Measurements from ENCODE around the gene ZNF79.
"Not testable (repeated sequence)": the region's sequence is repeated elsewhere in the genome, so short reads cannot be mapped to it uniquely, and the experiment has no call there.

ZNF79 gene

DNA sequence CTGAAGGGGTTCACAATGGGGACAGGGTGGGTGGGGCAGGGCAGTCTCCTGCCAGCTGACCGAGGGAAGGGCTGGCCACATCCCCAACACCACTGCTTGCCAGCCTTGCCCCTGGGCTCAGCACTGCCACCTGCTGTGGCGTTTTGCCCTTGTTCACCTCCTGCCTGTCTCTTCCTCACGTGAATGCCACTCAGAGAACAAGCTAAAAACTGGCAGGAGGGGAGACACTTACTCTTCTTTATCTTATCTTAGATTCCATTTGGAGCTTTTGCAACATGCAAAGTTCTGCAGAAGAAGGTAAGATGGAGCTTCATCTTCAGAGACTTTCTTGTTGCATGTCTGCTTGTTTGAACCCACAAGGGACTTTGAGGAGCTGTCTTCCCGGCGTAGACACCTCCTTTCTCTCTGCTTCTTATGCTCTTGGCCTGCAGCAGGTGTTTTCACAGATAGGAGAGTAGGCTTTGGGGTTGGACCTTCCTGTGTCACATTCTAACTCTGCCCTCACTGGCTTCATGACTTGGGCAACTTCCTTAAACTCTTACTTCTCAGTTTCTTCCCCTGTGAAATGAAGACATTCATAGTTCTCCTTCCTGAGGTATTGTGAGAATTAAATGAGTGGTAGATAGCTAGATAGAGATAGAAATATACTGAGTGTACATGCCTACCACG is 31.3 kb downstream of the ZNF79 start:
- no peak for DNase-seq (ENCODE audit: low read depth)

DNA sequence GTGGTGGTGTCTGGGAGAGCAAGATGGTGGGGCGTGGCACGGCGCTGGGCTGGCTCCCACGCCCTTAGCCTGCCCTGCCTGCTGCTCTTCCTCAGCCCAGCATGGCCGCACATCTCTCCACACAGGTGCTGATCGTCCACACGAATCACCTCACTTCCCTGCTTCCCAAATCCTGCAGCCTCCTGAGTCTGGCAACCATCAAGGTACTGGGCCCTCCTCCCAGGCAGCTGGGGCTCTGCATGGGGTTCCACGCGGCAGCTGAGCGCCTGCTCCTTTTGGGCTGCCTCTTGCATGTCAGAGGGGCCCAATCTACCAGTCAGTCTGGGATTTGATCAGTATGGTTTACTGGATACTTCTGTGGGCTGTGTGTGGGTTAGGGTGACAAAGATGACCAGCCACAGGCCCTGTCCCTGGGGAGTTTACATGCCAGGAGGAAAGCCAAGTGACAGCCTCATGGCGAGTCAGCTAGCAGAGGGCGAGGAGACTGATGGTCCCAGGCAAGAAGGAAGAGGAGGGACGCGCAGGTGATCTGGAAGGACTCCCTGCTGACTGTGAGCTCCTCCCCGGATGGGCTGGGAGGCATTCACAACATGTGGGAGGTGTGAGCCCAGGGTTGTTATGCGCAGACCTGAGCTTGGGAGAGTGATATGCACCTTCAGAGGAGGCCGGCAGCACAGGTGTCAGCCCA is 33.2 kb downstream of the ZNF79 start:
- DNase-seq (ENCODE audit: low read depth) = no peak

DNA sequence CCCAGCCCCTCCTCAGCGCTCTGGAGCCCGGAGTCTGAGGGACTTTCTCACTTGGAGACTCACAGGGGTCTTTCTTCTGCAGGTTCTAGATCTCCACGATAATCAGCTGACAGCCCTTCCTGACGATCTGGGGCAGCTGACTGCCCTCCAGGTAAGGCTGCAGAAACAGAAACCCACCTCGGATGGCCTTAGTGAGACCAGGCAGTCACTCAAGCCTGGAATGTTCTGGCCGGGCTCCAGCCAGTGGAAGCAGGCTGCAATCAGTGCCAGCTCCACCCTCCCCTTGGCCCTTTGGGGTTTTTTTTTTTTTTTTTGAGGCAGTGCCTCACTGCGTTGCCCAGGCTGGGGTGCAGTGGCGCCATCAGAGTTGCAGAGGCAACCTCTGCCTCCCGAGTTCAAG is 34.7 kb downstream of the ZNF79 start:
- DNase-seq (ENCODE audit: low read depth) = no peak

DNA sequence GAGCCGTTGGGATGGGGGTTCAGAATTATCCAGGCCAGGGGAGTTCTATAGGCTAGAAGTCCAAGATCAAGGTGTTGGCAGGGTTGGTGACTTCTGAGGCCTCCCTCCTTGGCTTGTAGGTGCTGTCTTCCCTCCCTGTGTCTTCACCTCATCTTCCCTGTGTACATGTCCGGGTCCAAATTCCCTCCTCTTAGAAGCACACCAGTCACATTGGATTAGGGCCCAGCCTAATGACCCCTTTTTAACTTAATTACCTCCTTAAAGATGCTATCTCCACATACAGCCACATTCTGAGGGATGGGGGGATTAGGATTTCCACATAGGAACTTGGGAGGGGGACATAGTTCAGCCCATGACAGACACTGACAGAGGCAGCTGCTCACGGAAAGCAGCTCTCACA is 39.2 kb downstream of the ZNF79 start:
- DNase-seq (ENCODE audit: low read depth) = no peak

DNA sequence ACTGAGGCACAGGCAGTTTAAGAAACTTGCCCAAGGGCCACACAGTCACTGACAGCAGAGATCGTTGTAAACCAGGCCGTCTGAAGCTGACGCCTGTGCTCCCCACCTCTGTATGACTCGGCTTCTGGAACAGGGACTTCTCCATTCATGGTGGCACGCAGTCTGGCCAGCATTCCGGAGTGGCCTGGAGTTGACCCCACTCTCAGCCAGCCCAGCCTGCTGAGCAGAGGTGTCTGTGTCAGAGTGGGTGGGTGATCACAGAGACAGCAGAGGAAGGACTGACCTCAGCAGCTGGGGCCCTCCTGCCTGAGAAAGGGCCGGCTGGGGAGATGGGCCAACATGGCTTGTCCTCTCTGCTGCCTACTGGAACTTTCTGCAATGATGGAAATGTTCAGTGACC is 39.7 kb downstream of the ZNF79 start:
- no peak for DNase-seq (ENCODE audit: low read depth)

DNA sequence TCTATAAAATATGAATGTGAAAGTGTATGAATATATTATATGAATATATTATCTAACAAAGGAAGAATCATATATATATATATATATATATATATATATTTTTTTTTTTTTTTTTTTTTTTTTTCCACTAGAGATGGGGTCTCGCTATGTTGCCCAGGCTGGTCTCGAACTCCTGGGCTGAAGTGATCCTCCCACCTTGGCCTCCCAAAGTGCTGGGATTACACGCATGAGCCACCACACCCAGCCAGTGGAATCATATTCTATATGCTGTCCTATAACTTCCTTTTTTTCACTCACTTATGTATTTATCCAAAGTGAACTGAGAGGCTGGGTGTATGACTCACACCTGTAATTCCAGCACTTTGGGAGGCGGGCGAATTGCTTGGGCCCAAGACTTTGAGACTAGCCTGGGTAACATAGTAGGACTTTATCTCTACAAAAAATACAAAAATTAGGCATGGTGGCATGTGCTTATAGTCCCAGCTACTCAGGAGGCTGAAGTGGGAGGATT is 42.3 kb downstream of the ZNF79 start:
- DNase-seq (ENCODE audit: low read depth) = not testable (repeated sequence)

DNA sequence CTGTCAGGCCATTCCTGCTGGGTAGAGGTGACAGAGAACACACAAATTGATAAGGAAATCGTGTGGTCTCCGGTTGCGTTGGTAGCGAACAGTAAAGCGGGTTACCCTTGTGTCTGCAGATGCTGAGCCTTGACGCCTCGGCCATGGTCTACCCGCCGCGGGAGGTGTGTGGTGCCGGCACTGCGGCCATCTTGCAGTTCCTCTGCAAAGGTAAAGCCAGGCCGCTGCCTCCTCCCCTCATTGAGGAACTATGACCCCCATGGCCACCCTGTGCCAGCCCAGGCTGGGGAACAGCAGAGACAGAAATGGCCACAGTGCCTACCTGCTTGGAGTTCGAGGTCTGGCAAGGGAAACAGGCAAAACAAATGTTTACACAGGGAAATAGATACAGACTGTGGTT is 43.4 kb downstream of the ZNF79 start:
- no peak for DNase-seq (ENCODE audit: low read depth)

DNA sequence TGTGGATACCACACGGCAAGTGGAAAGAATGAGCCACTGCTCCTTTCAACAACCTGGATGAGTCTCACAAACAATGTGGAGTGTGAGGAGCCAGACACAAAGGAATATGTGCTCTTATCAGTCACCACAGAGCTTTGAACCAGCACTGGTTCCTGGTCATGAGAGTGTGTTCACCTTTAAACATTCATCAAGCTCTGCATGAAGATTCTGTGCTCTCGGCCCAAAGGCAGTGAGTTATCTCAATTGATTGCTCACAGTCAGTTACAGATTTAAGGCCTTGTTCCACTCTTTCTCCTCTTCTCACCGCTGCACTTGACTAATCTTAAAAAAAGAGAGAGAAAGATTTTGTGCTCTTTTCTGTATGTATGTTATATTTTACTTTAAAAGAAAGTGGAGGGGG is 46.5 kb downstream of the ZNF79 start:
- DNase-seq (ENCODE audit: low read depth) = no peak

DNA sequence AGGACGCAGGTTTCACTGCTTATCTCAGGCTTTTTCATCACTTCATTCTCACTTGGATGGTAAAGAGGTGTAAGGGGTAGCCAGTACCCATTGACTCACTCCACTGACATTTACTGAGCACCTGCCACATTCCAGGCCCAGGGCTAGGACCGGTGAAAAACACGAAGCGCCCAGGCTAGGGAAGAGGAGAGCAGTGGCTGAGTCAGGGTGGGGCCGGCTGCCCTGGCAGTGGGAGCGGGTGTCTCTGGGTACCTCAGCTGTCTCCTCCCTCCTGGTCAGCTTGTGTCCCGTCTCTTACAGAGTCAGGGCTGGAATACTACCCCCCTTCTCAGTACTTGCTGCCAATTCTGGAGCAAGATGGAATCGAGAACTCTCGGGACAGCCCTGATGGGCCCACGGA is 49.3 kb downstream of the ZNF79 start:
- no peak for DNase-seq (ENCODE audit: low read depth)

DNA sequence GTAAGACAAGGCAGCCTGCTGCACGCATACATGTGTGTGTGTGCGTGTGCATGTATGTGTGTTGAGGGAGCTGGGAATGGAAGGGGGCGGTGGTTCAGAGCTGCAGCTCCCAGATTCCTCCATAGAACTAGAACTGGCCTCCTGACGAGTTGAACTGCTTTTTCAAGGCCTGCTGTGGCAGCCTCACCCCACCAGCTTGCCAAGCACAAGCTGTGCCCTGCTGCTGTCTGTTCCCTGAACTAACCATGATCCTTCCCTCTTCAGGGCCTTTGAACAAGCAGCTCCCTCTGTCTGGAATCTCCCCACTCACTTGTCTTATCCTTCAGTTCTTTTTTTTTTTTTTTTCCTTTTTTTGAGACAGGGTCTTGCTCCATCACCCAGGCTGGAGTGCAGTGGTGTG is 49.8 kb downstream of the ZNF79 start:
- no peak for DNase-seq (ENCODE audit: low read depth)

DNA sequence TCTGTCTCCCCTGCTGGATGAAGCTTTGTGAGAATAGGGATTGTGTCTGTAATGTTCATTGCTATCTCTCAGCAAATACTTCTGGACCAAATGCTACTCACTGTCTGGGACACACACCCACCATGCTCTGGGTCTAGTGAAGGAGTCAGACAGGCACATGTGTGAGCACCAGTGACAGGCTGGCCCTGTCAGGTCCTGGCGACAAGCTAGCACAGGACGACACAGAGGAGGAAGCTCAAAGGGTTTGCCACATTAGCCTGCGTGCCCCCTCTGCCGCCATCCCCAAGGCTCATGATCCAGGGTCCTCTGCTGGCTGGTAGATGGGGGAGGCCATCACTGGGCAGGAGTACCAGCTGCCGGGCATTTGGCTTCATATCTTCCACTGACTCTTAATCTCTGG is 50.4 kb downstream of the ZNF79 start:
- no peak for DNase-seq (ENCODE audit: low read depth)

DNA sequence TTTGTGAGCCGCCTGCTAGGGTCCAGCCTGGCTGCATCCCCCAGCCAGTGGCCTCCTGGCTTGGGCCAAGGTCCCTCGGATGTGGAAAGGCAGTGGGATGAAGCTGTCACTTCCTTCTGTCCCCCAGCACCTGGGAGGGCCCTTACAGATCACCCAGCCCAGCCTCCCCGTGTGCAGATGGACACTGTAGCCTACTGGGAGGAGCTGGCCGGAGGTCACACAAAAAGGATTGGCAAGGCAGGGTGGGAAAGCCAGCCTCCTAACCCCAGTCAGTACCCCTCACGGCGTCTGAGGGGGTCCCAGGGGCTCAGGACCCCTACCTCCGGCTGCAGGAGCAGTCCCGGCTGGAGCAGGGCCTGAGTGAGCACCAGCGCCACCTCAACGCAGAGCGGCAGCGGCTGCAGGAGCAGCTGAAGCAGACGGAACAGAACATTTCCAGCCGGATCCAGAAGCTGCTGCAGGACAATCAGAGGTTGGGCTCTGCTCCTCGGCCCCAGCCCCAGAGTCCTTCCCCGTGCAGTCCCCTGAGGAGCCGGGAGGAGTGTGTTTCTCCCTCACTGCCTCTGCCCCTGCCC is 55.4 kb downstream of the ZNF79 start:
- no peak for DNase-seq (ENCODE audit: low read depth)

DNA sequence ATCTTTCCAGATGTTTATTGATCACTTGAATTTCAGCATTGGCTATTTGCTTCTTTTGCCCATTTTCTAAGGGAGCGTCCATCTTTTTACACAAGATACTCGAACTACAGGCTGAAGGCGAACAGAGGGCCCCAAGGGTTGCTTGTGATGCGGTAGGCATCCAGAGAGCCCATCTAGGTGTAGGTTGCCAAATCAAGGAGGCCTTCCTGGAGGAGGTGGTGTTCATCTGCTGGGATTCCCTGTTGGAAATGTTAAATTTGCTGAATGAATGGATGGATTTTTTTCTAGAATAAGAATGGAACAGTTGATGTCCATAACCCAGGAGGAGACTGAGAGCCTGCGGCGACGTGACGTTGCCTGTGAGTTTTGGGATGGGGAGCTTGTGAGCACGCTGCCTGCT is 58.5 kb downstream of the ZNF79 start:
- DNase-seq (ENCODE audit: low read depth) = no peak

DNA sequence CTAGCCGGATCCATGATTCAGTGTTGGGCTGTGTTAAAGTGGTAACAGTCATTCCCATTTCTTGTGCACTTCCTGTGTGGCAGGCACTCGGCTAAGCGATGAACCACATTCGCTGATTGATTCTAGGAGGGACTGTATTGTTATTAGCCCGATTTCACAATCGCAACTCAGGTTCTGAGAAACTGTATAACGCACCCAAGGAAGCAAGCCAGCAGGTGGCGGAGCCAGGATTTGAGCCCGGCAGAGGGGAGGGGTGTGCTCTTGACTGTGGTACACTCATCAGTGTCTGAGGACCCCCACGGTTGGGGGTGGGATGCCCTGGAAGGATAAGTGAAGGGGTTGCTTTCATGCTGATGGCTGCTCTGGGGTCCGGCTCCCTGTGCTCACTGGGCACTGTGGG is 61.8 kb downstream of the ZNF79 start:
- no peak for DNase-seq (ENCODE audit: low read depth)

DNA sequence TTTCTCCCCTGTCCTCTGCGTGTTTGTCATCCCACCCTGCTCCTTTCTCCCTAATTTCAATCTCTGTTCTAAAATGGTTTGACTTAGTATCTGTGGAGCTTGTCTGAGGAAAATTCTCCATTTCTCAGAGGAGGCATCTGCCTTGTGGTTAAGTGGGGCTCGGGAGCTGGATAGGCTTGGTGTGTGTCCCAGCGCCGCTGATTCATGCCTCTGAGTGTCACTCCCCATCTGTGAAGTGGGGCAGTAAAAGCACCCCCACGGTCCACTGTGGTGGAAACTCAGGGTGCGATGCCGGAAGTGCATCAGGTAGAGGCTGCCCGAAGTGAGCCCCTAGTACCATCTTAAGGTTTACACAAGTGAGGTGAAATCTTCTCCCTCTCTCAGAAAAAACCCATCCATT is 64.8 kb downstream of the ZNF79 start:
- no peak for DNase-seq (ENCODE audit: low read depth)

DNA sequence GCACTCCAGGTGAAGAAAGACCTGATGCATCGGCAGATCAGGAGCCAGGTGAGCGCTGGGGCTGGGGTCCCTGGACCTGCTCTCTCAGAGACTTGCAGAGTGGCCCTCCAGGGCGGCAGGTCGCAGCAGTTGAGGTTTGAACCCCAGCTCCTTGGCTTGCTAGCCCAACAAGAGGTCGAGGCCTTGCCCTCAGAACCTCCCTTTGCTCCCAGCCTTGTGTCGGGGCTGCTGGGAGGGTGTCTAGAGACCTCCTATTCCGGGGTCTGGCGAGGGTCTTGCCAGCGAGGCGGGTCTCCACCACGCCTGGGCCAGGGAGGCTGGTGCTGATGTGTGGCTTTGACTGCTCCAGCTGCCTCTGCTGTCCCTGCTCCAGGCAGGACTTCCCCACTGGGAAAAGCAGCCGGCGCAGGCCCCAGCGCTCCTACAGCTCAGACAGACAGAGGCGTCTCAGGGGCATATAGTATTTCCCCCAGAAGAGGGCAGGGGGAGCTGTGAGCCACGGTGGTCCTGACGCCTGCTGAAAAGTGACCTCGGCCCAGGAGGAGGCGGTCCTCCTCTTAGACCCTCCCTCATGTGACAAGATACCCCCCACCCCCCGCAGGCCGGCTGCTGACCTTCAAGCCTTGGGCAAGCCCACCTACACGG is 65.4 kb downstream of the ZNF79 start:
- no peak for DNase-seq (ENCODE audit: low read depth)

DNA sequence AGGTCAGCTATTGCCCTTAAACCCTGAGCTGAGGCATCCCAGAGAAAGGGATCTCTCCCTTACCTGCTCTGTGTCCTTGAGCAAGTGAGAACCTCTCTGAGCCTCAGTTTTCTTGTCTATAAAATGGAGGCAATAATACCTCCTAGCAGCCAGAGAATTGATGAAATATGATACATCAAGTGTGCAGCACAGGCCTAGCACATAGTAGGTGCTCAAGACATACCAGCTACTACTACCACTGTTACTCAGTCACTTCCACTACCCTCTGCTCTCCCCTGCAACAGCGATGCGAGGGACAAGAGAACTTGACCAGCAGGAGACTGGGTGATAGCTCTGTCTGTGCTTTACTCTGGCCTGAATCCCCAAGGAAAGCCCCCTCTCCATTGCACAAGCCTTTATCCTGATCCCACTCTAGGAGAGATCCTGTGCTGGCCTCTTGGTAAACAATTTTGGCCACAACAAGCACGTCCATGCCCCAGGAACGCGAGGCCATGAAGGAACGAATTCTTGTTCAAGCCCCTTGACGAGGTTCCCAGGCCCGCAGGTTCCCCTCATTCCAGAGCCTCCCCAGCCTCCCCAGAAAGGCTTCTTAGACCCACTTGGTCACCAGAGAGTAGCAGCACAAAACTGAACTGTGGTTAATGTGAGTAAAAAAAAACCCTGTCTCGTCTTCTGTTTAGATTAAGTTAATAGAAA is 66.5 kb downstream of the ZNF79 start:
- no peak for DNase-seq (ENCODE audit: low read depth)

DNA sequence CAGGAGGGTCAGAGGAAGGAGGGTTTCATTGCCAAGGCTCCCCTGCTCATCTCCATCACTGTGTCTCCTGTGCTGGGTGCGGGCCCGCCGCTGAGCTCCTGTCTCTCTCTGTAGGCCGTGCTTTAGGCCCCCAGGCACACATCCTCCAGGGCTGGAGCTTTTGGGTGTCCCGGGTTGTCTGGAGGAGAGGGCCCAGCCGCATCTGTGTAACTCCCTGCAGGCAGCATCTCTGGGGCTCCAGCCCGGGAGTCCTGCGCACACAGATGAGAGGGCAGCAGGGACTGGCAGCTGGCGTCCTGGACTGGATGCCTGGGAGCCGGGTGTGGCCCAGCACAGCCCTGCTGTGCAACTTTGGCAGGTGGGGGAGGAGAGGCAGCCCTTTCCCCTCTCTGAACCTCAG is 67.3 kb downstream of the ZNF79 start:
- DNase-seq (ENCODE audit: low read depth) = no peak

DNA sequence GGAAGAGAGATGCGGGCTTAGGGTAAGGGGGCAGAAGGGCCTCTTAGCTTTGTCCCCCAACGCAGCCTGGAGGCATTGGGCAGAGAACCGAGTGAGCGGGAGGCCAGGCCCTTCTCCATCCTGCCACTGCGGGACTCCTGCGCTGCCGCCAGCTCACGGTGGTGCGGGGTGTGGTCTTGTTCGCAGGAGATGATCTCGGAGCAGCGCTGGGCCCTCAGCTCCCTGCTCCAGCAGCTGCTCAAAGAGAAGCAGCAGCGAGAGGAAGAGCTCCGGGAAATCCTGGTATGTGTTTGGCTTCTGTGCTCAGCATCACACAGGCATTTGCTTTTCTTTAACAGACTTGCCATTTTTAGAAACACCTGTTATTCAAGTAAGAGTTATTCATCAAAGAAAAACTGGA is 68.4 kb downstream of the ZNF79 start:
- no peak for DNase-seq (ENCODE audit: low read depth)

DNA sequence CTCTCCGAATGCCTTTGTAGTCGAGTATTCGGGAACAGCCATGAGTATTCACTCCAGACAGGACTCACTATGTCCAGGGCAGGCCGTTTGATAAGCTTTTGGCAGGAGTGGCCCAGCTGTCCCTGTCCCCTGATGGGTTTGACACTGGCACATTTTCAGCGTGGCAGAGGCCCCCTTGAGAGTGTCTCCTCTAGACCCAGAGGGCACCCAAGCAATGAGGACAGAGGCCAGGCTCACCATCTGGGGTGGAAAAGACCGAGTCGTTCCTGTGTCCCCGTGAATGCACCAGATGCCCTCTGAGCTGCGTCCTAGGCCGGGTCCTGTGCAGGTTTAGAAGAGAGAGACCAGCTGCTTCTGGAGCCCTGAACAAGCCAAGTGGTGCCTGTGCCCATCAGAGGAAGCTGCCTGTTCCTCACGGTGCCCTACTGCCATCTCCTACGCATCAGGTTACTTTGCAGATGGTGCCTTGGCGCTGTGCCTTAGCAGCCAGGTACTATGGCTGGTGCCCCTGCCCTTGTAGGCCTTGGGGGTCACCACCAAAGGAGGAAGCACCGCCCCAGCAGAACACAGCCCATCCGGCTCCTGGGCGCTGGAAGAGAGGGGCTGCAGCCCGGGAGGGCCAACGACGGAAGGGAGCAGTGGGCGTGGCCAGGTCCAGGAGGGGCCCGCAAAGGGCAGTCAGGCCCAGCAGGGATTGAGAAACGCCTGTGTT is 69.6 kb downstream of the ZNF79 start:
- no peak for DNase-seq (ENCODE audit: low read depth)

DNA sequence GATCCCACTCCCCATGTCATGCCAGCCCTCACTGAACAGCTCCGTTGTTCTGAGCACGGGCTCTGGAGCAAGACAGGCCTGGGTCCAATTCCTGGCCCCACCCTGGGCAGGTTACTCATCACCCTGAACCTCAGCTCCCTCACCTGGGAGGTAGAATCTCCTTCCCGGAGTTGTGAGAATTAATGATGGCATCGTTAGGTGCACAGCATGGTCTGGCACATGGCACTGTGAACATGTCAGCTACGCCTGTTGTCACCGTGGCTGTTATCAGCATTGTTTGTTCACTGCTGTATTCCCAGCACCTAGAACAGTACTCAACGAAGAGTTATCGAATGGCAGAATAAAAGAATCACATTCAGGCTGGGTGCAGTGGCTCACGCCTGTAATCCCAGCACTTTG is 70.1 kb downstream of the ZNF79 start:
- DNase-seq (ENCODE audit: low read depth) = no peak

All from activated T-cell treated with anti-CD3 and anti-CD28 coated beads for 48 hours (primary cell).